ENCODE data around the gene SLA2. TPM values are rescaled to one million over a fixed set of nuclear protein-coding genes. Genes with fewer than 3 reads are reported as not detected.
"Not testable (repeated sequence)": the region's sequence is repeated elsewhere in the genome, so short reads cannot be mapped to it uniquely, and the experiment has no call there.

Gene SLA2
- total RNA-seq (under 1 TPM in 1 of 2 donors, not detected in 1; 0.39 TPM), polyA plus RNA-seq (ENCODE audit: insufficient read length in 2 of 2) (under 1 TPM; 0.24 to 0.27 TPM)
- long read RNA-seq, donor 1 = 0 reads
- long read RNA-seq, donor 2 = 0 reads
- long read RNA-seq, donor 3 = 0 reads
- long read RNA-seq, donor 4 = 0 reads

GRCh38 chr20:36645998-36646397 is at the start of gene SLA2:
SLA2 (minus strand) TSS chr20:36646196; CDS start chr20:36641335, 4,861 bp downstream.
- Histone ChIP-seq H3K36me3 (ENCODE audit: control insufficient read depth, insufficient read depth, low read length) (peaks cover under 1% of the 10 kb centered on the region), H3K27me3 (ENCODE audit: control insufficient read depth, insufficient read depth, low read length) (no peaks in the 10 kb centered on the region), H3K27ac (ENCODE audit: low read depth, low read length) (no peak within 1 kb of the TSS), H3K4me1 (ENCODE audit: control insufficient read depth, insufficient read depth, low read length) (no peaks in the 10 kb centered on the region), H3K9me3 (ENCODE audit: control insufficient read depth, insufficient read depth, low read length) (no peaks in the 10 kb centered on the region), H3K4me3 (ENCODE audit: low read depth, low read length) (no peak within 1 kb of the TSS)
- no peak for DNase-seq (ENCODE audit: low read depth in 4 of 6, low spot score in 6 of 6)
- WGBS (ENCODE audit: insufficient coverage) = 63% methylated on average over 8 of the region's 9 CpGs

DNA sequence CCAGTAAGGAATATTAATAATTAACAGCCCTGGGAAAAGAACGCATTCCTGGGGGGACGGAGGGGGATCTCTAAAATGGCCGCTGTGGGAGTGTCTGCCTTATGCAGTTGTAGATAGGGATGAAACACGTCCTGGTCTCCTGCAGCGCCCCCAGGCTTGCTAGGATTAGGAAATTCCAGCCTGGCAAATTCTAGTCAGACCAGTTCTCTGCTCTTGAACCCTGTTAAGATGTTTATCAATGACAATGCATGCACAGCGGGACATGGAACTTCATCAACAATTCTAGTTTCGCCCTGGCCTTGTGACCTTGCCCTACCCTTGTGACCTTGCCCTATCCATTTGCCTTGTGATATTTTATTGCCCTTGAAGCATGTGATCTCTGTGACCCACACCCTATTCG is 49.5 kb upstream of the SLA2 start:
- not testable (repeated sequence) for H3K36me3 ChIP-seq (ENCODE audit: control insufficient read depth, insufficient read depth, low read length); H3K4me1 ChIP-seq (ENCODE audit: control insufficient read depth, insufficient read depth, low read length); DNase-seq (ENCODE audit: low read depth in 4 of 6, low spot score in 6 of 6); H3K4me3 ChIP-seq (ENCODE audit: low read depth, low read length); H3K27me3 ChIP-seq (ENCODE audit: control insufficient read depth, insufficient read depth, low read length); H3K9me3 ChIP-seq (ENCODE audit: control insufficient read depth, insufficient read depth, low read length); H3K27ac ChIP-seq (ENCODE audit: low read depth, low read length)
- 88% methylated on average over 8 of the region's 8 CpGs for WGBS (ENCODE audit: insufficient coverage)

DNA sequence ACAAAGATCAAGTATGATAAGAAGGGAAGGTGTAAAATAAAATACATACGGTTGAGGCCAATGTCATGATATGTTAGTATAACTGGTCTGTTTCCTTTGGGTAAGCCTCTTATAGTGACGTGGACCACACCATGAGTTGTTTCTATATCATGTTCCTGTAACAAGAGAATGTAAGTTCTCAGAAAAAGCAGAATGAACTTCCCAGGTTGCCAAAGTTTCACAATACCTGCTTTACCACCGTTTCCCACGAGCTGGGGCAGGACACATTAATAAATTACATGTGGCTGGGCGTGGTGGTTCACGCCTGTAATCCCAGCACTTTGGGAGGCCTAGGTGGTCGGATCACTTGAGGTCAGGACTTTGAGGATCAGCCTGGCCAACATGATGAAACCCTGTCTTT is 42.6 kb upstream of the SLA2 start:
- whole genome bisulfite sequencing (ENCODE audit: insufficient coverage) = 97% methylated on average over 5 of the region's 7 CpGs
- no peak overlapping the region for H3K27ac ChIP-seq (ENCODE audit: low read depth, low read length)
- DNase-seq (ENCODE audit: low read depth in 4 of 6, low spot score in 6 of 6) = no peak
- H3K27me3 ChIP-seq (ENCODE audit: control insufficient read depth, insufficient read depth, low read length) = no peaks in the 10 kb centered on the region
- no peaks in the 10 kb centered on the region for H3K9me3 ChIP-seq (ENCODE audit: control insufficient read depth, insufficient read depth, low read length)
- H3K4me3 ChIP-seq (ENCODE audit: low read depth, low read length) = no peak overlapping the region
- H3K4me1 ChIP-seq (ENCODE audit: control insufficient read depth, insufficient read depth, low read length) = no peaks in the 10 kb centered on the region
- H3K36me3 ChIP-seq (ENCODE audit: control insufficient read depth, insufficient read depth, low read length) = peaks cover 15% of the 10 kb centered on the region

- no peaks in the 10 kb centered on the region for H3K27me3 ChIP-seq (ENCODE audit: control insufficient read depth, insufficient read depth, low read length)
- no peaks in the 10 kb centered on the region for H3K9me3 ChIP-seq (ENCODE audit: control insufficient read depth, insufficient read depth, low read length)
- no peak overlapping the region for H3K4me3 ChIP-seq (ENCODE audit: low read depth, low read length)
- H3K36me3 ChIP-seq (ENCODE audit: control insufficient read depth, insufficient read depth, low read length) = peaks cover 20% of the 10 kb centered on the region
- WGBS (ENCODE audit: insufficient coverage) = 18% methylated on average over 2 of the region's 3 CpGs
- DNase-seq (ENCODE audit: low read depth in 4 of 6, low spot score in 6 of 6) = no peak
- H3K4me1 ChIP-seq (ENCODE audit: control insufficient read depth, insufficient read depth, low read length) = no peaks in the 10 kb centered on the region
- H3K27ac ChIP-seq (ENCODE audit: low read depth, low read length) = no peak overlapping the region
These were observed 41.9 kb upstream of the SLA2 start for GRCh38 chr20:36687850-36688249.

DNA sequence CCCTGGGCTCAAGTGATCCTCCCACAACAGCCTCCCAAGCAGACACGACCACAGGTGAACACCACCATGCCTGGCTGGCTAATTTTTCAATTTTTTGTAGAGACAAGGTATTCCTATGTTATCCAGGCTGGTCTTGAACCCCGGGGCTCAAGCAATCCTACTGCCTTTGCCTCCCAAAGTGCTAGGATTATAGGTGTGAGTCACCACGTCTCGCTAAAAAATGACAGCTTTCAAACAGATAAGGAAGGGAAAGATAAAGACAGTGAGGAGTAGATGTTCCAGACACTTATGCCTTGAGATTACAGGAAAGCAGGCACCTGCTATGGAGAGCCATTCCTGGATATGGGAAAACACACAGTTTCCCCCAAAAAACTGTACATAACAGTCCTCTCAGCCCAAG is 40.9 kb upstream of the SLA2 start:
- WGBS (ENCODE audit: insufficient coverage) = 100% methylated on average over 3 of the region's 4 CpGs
- no peaks in the 10 kb centered on the region for H3K4me1 ChIP-seq (ENCODE audit: control insufficient read depth, insufficient read depth, low read length)
- peaks cover 22% of the 10 kb centered on the region for H3K36me3 ChIP-seq (ENCODE audit: control insufficient read depth, insufficient read depth, low read length)
- no peaks in the 10 kb centered on the region for H3K9me3 ChIP-seq (ENCODE audit: control insufficient read depth, insufficient read depth, low read length)
- H3K4me3 ChIP-seq (ENCODE audit: low read depth, low read length) = no peak overlapping the region
- no peaks in the 10 kb centered on the region for H3K27me3 ChIP-seq (ENCODE audit: control insufficient read depth, insufficient read depth, low read length)
- H3K27ac ChIP-seq (ENCODE audit: low read depth, low read length) = no peak overlapping the region
- DNase-seq (ENCODE audit: low read depth in 4 of 6, low spot score in 6 of 6) = no peak

DNA sequence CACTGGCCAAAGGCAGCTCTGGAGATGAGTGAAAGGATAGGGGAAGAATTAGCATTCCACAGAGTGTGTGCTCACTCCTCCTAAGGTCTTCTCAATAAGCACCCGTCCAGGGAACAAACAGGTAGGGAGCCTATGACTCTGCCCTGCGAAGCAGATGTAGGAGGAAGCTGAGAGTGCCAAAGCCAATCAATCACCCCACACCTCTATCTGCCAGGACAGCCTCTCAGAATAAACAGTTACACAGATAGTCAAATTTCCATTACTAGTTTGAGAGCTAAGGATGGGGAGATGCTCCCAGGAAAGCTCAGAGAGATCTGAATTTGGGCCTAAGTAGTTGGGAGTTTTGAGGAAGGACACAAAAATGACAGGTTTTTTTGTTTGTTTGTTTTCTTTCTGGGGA is 40.5 kb upstream of the SLA2 start:
- Histone ChIP-seq H3K27ac (ENCODE audit: low read depth, low read length) (no peak overlapping the region), H3K4me1 (ENCODE audit: control insufficient read depth, insufficient read depth, low read length) (no peaks in the 10 kb centered on the region), H3K27me3 (ENCODE audit: control insufficient read depth, insufficient read depth, low read length) (no peaks in the 10 kb centered on the region), H3K4me3 (ENCODE audit: low read depth, low read length) (no peak overlapping the region), H3K9me3 (ENCODE audit: control insufficient read depth, insufficient read depth, low read length) (no peaks in the 10 kb centered on the region), H3K36me3 (ENCODE audit: control insufficient read depth, insufficient read depth, low read length) (peaks cover 24% of the 10 kb centered on the region)
- DNase-seq (ENCODE audit: low read depth in 4 of 6, low spot score in 6 of 6) = no peak
- WGBS (ENCODE audit: insufficient coverage) = no CpG with 5 or more reads among the region's 2 CpGs

DNA sequence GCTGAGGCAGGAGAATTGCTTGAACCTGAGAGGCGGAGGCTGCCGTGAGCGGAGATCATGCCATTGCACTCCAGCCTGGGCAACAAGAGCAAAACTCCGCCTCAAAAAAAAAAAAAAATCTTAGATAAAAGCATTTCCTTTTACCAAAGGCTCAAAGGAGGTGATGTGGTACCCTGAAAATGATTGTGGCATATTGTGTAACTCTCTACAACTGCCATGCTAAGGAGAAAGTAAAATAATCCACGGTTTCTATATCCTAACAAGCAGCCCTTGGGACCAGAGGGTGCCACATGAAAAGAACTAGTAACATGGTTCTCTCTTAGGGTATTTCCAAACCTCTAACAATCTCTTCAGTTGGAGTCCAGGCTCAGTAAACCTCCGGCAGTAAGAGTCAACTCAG is 38.8 kb upstream of the SLA2 start:
- no peak for DNase-seq (ENCODE audit: low read depth in 4 of 6, low spot score in 6 of 6)
- Histone ChIP-seq H3K9me3 (ENCODE audit: control insufficient read depth, insufficient read depth, low read length) (no peaks in the 10 kb centered on the region), H3K36me3 (ENCODE audit: control insufficient read depth, insufficient read depth, low read length) (peaks cover 29% of the 10 kb centered on the region), H3K4me3 (ENCODE audit: low read depth, low read length) (no peak overlapping the region), H3K4me1 (ENCODE audit: control insufficient read depth, insufficient read depth, low read length) (no peaks in the 10 kb centered on the region), H3K27me3 (ENCODE audit: control insufficient read depth, insufficient read depth, low read length) (no peaks in the 10 kb centered on the region), H3K27ac (ENCODE audit: low read depth, low read length) (no peak overlapping the region)
- no CpG with 5 or more reads among the region's 6 CpGs for WGBS (ENCODE audit: insufficient coverage)

DNA sequence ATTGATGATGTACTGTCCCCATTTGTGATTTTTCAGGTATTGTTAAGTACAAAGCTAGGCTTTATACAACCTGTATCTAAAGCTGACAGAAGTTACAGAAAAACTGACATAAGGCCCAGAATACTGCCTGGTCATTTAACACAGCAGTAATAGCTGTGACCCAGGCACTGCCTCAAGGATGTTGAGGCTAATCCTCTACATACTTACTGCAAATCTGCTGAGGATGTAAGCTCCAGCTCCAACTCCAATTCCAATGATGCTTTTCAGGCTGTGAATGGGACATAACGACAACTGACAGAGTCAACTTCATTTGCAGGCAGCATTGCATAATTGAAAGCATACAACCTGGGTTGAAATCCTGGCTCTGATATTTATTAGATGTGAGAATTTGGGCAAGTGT is 36.3 kb upstream of the SLA2 start:
- no peak for DNase-seq (ENCODE audit: low read depth in 4 of 6, low spot score in 6 of 6)
- Histone ChIP-seq H3K9me3 (ENCODE audit: control insufficient read depth, insufficient read depth, low read length) (no peaks in the 10 kb centered on the region), H3K27me3 (ENCODE audit: control insufficient read depth, insufficient read depth, low read length) (no peaks in the 10 kb centered on the region), H3K4me3 (ENCODE audit: low read depth, low read length) (no peak overlapping the region), H3K36me3 (ENCODE audit: control insufficient read depth, insufficient read depth, low read length) (peaks cover 42% of the 10 kb centered on the region), H3K4me1 (ENCODE audit: control insufficient read depth, insufficient read depth, low read length) (no peaks in the 10 kb centered on the region), H3K27ac (ENCODE audit: low read depth, low read length) (no peak overlapping the region)
- no CpG with 5 or more reads among the region's 1 CpG for WGBS (ENCODE audit: insufficient coverage)

- Histone ChIP-seq H3K27ac (ENCODE audit: low read depth, low read length) (no peak overlapping the region), H3K36me3 (ENCODE audit: control insufficient read depth, insufficient read depth, low read length) (peaks cover 30% of the 10 kb centered on the region), H3K4me1 (ENCODE audit: control insufficient read depth, insufficient read depth, low read length) (no peaks in the 10 kb centered on the region), H3K9me3 (ENCODE audit: control insufficient read depth, insufficient read depth, low read length) (no peaks in the 10 kb centered on the region), H3K4me3 (ENCODE audit: low read depth, low read length) (no peak overlapping the region), H3K27me3 (ENCODE audit: control insufficient read depth, insufficient read depth, low read length) (no peaks in the 10 kb centered on the region)
- no peak for DNase-seq (ENCODE audit: low read depth in 4 of 6, low spot score in 6 of 6)
- 95% methylated on average over 8 of the region's 8 CpGs for WGBS (ENCODE audit: insufficient coverage)
These were observed 31.4 kb upstream of the SLA2 start for GRCh38 chr20:36677422-36677771.

- Histone ChIP-seq H3K36me3 (ENCODE audit: control insufficient read depth, insufficient read depth, low read length) (peaks cover 30% of the 10 kb centered on the region), H3K9me3 (ENCODE audit: control insufficient read depth, insufficient read depth, low read length) (no peaks in the 10 kb centered on the region), H3K27me3 (ENCODE audit: control insufficient read depth, insufficient read depth, low read length) (no peaks in the 10 kb centered on the region), H3K27ac (ENCODE audit: low read depth, low read length) (no peak overlapping the region), H3K4me1 (ENCODE audit: control insufficient read depth, insufficient read depth, low read length) (no peaks in the 10 kb centered on the region), H3K4me3 (ENCODE audit: low read depth, low read length) (no peak overlapping the region)
- WGBS (ENCODE audit: insufficient coverage) = 96% methylated on average over 27 of the region's 27 CpGs
- DNase-seq (ENCODE audit: low read depth in 4 of 6, low spot score in 6 of 6) = no peak
These were observed 30.9 kb upstream of the SLA2 start for GRCh38 chr20:36676701-36677421.
